Brain microvascular endothelial cell (primary cell): ENCODE data around the gene RERE.

Experiments
- DNase-seq: peaks from one replicate; pipeline ENCODE4 v3.0.0-alpha.2; 2020
- H3K27ac ChIP-seq: fragments of 250-450 bp; sonication (Bioruptor Pico); 2 replicates; pipeline ENCODE4 v1.5.1; 2020; ENCODE audit warnings: mild to moderate bottlenecking, moderate library complexity
- H3K27me3 ChIP-seq: fragments of 250-450 bp; sonication (Bioruptor Pico); replicated peaks from 2 replicates; pipeline ENCODE4 v1.5.1; 2020; ENCODE audit warnings: mild to moderate bottlenecking
- H3K36me3 ChIP-seq: fragments of 250-450 bp; sonication (Bioruptor Pico); replicated peaks from 2 replicates; pipeline ENCODE4 v1.5.1; 2020; ENCODE audit warnings: mild to moderate bottlenecking
- H3K4me3 ChIP-seq: 2 replicates; pipeline ENCODE4 v1.5.1; 2011; ENCODE audit warnings: low read depth, mild to moderate bottlenecking, control low read depth, low read length, moderate library complexity
- in situ Hi-C: cut with HindIII; loops from 2 replicates; pipeline ENCODE4 v1.10.0; 2017; ENCODE audit warnings: low sequenced_read_pairs, low pct_ligation_motif_present
- TF ChIP-seq, protein P1 (sequence below): IDR thresholded peaks from 2 replicates; pipeline ENCODE4 v1.5.1; 2011; ENCODE audit warnings: low read depth, mild to moderate bottlenecking, moderate library complexity, low read length, control low read depth, inconsistent platforms; ENCODE audit errors: missing control alignments

Gene RERE

DNA sequence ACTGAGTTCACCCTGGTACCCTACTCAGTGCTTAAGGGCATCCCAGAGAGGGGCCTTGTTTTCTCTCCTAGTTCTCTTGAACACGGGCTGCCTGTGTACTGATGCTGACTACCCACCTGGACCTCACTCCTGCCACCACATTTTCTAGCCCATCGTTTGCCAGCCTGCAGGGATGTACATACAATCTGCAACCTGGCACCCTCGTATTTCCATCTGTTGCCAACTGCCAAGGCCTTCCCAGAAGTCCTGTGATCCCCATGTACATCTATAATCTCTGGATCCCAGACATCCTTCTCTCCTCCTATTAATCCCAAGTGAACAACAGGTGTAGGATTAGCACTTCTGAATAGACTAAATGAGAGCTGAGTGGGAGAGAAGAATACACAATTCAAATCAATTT is 287.5 kb downstream of the RERE start:
- in situ Hi-C loops, result no loop called here
- Histone ChIP-seq H3K27me3 (no peaks in the 10 kb centered on the region), H3K27ac (no peak overlapping the region), H3K36me3 (no peaks in the 10 kb centered on the region), H3K4me3 (no peak overlapping the region)
- no peak for DNase-seq
- TF ChIP-seq, protein P1, sequence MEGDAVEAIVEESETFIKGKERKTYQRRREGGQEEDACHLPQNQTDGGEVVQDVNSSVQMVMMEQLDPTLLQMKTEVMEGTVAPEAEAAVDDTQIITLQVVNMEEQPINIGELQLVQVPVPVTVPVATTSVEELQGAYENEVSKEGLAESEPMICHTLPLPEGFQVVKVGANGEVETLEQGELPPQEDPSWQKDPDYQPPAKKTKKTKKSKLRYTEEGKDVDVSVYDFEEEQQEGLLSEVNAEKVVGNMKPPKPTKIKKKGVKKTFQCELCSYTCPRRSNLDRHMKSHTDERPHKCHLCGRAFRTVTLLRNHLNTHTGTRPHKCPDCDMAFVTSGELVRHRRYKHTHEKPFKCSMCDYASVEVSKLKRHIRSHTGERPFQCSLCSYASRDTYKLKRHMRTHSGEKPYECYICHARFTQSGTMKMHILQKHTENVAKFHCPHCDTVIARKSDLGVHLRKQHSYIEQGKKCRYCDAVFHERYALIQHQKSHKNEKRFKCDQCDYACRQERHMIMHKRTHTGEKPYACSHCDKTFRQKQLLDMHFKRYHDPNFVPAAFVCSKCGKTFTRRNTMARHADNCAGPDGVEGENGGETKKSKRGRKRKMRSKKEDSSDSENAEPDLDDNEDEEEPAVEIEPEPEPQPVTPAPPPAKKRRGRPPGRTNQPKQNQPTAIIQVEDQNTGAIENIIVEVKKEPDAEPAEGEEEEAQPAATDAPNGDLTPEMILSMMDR, result no peak

DNA sequence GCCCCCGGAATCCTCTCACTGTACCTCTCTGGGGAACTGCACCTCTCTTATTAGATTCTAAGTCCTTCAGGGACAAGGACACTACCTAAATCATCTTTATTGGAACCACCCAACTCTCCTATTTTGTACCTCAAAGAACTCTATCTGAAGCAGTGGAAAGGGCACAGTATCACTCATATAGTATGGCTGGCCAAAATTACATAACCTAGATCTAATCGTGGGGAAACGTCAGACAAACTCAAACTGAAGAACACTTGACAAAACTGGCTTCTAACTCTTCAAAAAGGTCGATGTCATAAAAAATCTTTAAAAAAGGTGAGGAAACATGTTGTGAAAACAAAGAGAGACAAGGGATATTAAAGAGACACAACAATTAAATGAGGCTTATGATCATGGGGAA is 289.5 kb downstream of the RERE start:
- no peaks in the 10 kb centered on the region for H3K36me3 ChIP-seq
- TF ChIP-seq, protein P1, result no peak
- in situ Hi-C loops, result no loop called here
- H3K4me3 ChIP-seq, result no peak overlapping the region
- no peaks in the 10 kb centered on the region for H3K27me3 ChIP-seq
- no peak for DNase-seq
- H3K27ac ChIP-seq, result no peak overlapping the region

DNA sequence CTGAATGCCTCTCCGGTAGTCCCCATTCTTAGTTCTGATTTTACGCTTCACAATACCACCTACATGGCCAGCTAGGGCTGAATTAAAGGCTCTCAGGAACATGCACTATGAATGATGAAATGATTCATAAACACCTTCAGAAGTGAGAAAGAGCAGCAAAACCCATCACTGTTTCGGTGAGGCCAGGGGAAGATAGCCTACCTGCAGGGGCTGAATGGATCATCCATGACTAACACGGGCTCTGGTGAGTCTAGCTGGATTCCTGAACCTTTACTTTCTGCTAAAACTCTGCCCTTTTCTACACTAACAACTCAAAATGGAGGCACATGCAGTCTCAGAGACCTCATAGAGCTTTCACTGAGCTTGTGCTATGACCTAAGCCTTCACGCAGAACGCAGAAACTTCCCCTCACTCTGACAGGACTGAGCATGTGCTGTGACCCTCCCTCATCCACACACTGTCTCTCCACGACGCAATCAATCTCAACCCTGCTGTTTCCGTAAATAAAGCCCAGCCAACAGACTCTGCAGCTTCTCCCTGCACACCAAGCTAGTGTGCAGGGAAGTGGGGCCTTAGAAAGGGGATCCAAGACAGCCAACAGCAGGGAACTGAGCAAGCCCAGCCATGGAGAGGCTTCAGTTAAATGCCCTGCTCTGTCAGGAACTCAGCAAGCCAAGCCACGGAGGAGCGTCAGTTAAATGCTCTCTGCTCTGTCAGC is 291.7 kb downstream of the RERE start:
- Histone ChIP-seq H3K36me3 (no peaks in the 10 kb centered on the region), H3K4me3 (peak overlapping the region; percentile 52), H3K27me3 (no peaks in the 10 kb centered on the region), H3K27ac (peak overlapping the region; percentile 77)
- TF ChIP-seq, protein P1, result no peak
- in situ Hi-C loops, result no loop called here
- DNase-seq, result peak; percentile 90

DNA sequence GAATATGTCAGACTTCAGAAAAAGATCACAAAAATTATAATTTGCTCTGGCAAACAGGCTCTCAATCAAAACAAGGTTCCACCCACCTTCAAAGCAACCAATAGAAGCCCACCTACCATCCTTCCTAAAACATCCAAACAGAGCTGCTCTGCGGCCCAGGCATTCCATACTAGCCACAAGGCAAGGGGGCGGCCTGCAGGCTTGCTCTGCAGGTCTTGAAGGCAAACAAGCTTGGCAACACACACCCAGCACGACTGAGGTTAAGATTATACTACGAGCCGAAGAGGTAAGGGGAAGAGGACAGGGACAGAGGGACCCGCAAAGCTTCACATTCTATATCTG is 292.3 kb downstream of the RERE start:
- Histone ChIP-seq H3K4me3 (peak overlapping the region; percentile 52), H3K27ac (peak overlapping the region; percentile 77), H3K36me3 (no peaks in the 10 kb centered on the region), H3K27me3 (no peaks in the 10 kb centered on the region)
- peak; percentile 71 for DNase-seq
- in situ Hi-C loops, result no loop called here
- TF ChIP-seq, protein P1, result no peak

DNA sequence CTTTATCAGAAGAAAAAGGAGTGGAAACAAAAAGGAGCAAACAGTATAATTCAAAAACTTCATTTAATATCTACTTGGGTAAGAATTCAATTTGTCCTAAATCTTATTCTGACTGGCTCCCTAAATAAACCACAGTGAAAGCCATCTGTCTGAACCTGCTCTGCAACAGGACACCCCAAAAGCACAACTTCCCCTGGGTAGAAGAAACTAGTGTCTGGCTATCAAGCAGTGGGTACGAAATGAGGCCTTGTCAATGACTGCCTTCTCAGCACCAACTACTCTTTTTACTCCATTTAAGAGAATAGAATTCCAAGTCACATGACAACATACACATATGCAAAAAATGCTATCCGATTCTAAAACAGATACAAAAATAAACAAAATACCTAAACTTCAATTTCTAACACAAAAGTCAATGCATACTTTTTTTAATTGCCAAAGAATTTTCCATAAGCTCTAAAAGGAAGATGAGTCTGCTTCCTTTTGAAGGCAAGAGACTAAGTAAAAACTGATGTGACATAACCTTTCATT is 292.7 kb downstream of the RERE start:
- TF ChIP-seq, protein P1, result no peak
- H3K4me3 ChIP-seq, result no peak overlapping the region
- H3K27me3 ChIP-seq, result no peaks in the 10 kb centered on the region
- in situ Hi-C loops, result no loop called here
- DNase-seq, result no peak
- H3K36me3 ChIP-seq, result no peaks in the 10 kb centered on the region
- H3K27ac ChIP-seq, result peak overlapping the region; percentile 77
